ENCODE results near the gene CST11. TPM values are rescaled to one million over a fixed set of nuclear protein-coding genes. Genes with fewer than 3 reads are reported as not detected.

Gene CST11
- total RNA-seq, 2 donors from 2014 or later: not detected

GRCh38 chr20:23435626-23436539 is 16.8 kb downstream of the CST11 start:
- intact Hi-C loops (cut with DNase I): no loop called here
- ATAC-seq (peak; percentile 46 to 80), DNase-seq (peak; percentile 48)

- intact Hi-C loops (cut with DNase I): no loop called here
- ATAC-seq (no peak), DNase-seq (no peak)
Observed at GRCh38 chr20:23434521-23435313, 18.0 kb downstream of the CST11 start.

DNA sequence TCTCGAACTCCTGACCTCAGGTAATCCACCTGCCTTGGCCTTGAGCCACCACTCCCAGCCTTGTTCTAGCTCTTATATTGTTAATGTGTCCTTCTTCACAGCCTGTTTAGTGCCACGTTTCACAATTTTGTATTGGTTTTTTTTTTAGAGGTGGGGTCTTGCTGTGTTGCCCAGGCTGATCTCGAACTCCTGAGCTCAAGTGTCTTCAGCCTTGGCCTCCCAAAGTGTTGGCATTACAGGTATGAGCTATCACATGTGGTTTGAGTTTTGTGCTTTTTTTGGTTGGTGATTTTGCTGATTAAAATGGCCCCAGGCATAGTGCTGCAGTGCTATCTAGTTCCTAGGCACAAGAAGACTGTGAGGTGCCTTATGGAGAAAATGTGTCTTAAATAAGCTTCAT is 19.0 kb downstream of the CST11 start:
- ATAC-seq (no peak), DNase-seq (no peak)
- intact Hi-C loops (cut with DNase I): no loop called here

DNA sequence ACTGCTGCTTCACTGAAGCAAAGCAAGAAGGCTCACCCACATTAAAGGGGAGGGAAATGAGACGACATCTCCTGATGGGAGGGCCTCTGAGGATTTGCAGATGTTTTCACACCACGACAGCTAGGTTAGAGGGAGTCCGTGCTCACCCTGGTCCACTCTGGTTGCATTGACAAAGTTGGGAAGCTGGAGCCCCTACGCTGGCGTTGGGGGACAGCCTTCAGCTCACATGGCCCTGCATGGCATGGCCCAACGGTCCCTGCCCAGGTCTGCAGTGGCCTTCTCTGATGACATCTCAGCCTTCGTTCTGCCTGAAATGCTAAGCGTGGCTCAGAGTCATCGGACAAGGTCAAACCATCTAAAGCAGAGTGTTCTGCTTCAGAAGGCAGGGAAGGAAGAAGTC is 27.5 kb downstream of the CST11 start:
- intact Hi-C loops (cut with DNase I): no loop called here
- no peak for DNase-seq
- no peak for ATAC-seq

DNA sequence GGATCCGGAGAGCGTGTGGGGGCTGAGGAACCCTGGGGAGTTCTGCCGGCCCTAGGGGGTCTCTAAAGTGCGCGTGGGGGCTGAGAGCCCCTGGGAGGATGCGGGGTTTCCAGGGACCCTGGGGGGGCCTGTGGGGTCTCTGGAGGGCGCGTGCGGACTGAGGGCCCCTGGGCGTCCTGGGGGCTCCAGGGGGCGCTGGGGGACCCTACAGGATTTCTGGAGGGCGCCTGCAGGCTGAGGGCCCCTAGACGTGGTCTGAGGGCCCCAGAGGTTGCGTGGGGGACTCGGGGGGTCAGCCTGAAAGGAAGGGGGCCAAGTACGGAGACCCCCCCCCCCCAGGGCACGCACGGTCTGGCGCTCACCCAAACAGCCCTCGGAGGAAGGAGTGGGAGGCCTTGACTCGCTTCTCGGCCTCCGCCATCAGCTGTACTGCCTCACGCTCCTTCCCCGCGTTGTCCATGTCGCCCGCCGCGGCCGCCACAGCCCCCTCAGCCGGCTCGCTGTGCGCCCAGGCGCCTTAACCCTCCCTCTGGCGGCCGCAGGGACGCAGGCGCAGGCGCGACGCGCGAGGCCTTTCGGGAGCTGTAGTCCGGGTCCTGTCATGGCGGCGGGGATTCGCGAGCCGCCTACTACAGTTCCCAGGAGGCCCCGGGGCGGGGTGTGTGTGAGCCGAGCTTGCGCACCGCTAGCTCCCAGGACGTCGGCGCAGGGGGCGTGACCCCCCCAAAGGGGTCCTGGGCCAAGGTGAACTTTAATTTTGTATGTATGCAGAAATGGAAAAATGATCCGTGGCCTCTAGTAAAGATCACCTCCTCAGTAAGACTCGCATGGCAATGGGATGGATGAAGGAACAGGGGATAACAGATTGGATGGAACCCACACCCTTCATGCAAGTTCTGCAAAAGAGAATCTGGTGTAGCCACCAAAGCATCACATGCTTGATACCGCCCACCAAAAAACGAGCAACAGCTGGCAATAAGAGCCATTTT is 31.4 kb downstream of the CST11 start, which contains the start of gene NAPB:
Gene NAPB (minus strand): TSS at position 546 of the 989 bp plus-strand sequence. CDS start 86 bp downstream, at position 460.
- intact Hi-C loops (cut with DNase I): no loop called here
- DNase-seq: peak; percentile 98

DNA sequence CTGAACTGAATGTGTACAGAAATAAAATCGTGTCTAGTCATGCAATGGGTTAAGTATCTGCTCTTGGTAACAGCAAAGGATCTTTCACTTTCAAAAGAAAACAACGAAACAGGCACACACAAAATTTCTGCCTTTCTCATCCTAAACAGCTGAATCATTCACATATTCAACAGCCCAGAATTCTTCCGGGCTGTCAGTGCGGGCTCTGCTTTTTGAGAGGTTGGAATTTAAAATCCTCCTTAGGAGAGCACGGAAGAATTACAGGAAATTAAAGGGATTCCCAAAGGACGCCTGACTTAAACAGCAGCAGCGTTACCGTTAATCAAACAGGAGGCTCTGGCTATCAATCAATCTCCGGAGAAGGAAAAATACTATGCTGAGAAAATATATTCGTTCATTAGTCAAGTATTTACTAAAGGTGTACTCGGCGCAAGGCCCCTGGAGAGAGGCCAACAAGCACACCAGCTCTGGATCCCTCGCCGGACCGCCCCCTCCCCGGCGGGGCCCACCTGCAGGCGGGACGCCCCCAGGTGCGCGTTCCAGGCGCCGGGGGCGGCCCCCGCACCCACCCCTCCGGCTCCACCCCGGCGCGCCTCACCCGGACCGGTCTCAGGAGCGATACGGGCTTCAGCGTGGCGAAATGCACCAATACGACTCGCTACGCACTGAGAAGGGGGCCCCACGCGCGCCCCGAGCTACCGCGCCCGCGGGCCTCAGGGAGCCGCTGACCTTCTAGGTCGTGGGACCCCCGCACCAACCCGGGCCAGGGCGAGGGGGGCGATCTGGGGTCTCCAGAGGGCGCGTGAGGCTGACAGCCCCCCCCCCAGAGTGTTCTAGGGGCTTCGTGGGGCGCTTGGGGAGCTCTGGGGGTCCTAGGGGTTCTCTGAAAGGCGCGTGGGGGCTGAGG is 32.4 kb downstream of the CST11 start:
- intact Hi-C loops (cut with DNase I): no loop called here
- DNase-seq (peak; percentile 51), ATAC-seq (peak; percentile 58 to 73)

More for the DNA sequence above, 31.4 kb downstream of the CST11 start, which contains the start of gene NAPB:
- peak; percentile 99 for ATAC-seq

GRCh38 chr20:23419657-23419994 is 33.0 kb downstream of the CST11 start:
- intact Hi-C loops (cut with DNase I): no loop called here
- ATAC-seq (no peak), DNase-seq (no peak)

DNA sequence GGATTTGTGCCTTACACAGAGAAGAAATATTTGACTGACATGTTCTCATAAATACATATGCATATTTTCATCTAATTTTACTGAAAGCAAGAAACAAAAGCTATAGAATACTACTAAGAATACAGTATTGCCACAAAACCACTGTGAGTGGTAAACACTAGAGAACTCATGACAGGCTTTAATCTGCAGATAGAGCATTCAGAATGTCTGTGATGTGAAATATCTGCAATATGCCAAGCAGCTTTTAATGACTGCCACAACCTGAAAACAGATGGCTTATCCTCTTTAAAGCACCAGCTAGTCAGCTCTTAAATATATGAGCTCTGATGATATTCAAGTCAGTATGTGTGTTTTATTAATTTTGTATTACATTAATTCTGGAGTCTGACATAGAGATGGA is 34.8 kb downstream of the CST11 start:
- ATAC-seq (no peak), DNase-seq (no peak)
- intact Hi-C loops (cut with DNase I): no loop called here

GRCh38 chr20:23415959-23416583 is 36.6 kb downstream of the CST11 start:
- ATAC-seq (no peak), DNase-seq (no peak)
- intact Hi-C loops (cut with DNase I): no loop called here

DNA sequence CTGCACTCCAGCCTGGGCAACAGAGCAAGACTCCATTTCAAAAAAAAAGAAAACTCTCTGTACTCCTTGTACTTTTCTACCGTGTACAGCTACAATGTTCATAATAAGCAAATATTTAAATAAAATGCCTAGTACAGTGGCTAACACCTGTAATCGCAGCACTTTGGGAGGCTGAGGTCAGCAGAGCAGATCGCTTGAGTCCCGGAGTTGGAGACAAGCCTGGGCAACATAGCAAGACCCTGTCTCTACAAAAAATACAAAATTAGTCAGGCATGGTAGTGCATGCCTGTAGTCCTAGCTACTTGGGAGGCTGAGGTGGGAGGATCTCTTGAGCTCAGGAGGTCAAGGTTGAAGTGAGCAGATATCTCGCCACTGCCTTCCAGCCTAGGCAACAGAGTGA is 37.1 kb downstream of the CST11 start:
- intact Hi-C loops (cut with DNase I): no loop called here
- DNase-seq (no peak), ATAC-seq (no peak)

DNA sequence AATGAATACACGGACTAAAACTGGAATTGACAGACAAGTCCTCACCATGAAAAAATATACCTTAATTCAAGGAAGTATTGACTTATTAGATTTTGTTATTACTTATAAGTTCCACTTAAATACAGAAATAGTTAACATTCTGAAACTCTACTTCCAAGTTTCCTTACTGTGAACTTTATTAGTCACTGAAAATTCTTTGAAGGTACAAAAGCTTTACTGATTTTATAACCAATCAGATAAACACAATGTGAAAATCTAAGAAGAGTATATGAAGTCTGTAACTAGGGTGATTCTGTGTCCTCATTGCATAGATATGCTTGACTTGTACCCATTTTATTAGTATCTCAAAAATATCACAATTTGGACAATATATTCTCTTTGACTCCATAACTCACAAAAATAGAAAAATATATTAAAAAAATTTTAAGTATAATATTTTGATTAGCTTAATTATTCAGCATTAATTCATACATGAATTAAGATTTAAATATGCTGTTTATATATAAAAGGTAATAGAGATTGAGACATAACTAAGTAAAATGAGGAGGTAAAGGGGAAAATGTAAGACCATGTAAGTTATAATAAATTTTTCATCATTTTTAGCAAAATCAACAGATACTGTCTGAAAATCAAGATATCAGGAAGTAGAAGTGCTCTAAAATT is 38.0 kb downstream of the CST11 start:
- intact Hi-C loops (cut with DNase I): no loop called here
- no peak for DNase-seq
- no peak for ATAC-seq

DNA sequence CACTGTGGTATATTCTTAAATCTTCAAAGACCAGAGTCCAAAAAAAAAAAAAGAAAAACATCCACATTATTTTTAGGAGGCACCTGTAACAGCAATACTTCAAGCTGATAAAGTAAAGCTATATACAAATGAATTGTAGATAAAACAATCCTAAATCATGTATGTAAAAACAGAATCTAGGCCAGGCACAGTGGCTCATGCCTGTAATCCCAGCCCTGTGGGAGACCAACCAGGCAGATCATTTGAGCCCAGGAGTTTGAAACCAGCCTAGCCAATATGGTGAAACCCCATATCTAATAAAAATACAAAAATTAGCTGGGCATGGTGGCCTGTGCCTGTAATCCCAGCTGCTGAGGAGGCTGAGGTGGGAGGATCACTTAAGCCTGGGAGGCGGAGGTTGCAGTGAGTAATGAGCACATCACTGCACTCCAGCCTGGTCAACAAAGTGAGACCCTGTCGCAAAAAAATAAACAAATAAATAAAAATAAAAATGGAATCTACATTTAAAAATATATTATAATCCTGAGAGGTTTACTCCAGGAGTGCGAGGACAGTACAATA is 38.7 kb downstream of the CST11 start:
- ATAC-seq (no peak), DNase-seq (no peak)
- intact Hi-C loops (cut with DNase I): no loop called here

- ATAC-seq (peak in 1 of 2 donors; percentile 49), DNase-seq (no peak)
- intact Hi-C loops (cut with DNase I): no loop called here
Observed at GRCh38 chr20:23412026-23412425, 40.6 kb downstream of the CST11 start.

GRCh38 chr20:23410916-23411695 is 41.6 kb downstream of the CST11 start:
- intact Hi-C loops (cut with DNase I): no loop called here
- ATAC-seq (no peak), DNase-seq (no peak)

GRCh38 chr20:23409800-23410199 is 42.9 kb downstream of the CST11 start:
- ATAC-seq (no peak), DNase-seq (no peak)
- intact Hi-C loops (cut with DNase I): no loop called here

DNA sequence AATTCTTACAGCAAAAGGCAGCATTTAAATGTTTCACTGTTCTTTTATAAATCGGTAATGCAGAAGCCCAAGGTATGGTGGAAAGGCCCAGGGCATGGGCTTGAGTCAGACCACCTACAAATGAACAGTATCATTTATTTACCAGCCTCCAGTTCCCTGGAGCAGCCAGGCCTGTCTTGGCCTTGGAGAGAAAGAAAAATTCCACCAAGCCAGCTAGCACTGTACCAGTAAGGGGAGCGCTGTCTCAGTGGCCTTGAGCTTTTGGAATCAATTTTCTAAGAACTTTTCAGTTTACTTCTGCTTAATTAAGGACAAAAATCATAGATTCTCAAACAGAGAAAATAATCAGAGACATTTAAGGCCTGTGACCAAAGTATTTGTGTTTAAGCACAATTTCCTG is 43.7 kb downstream of the CST11 start:
- DNase-seq (no peak), ATAC-seq (no peak)
- intact Hi-C loops (cut with DNase I): no loop called here

Measured in left cardiac atrium (tissue), 4 donors.